HG02852 (cell line): ENCODE measurements around the gene MAS1.
A peak's percentile ranks its signal among the peaks of the same experiment; 100 is the strongest.
"Not testable (repeated sequence)": the region's sequence is repeated elsewhere in the genome, so short reads cannot be mapped to it uniquely, and the experiment has no call there.

Source experiments
- ATAC-seq: cut with Tn5 transposase; IDR thresholded peaks from one replicate; pipeline ENCODE4 v1.9.1; 2021; ENCODE audit warnings: mild to moderate bottlenecking, moderate library complexity; ENCODE audit not compliant: unreplicated experiment

The MAS1 gene

DNA sequence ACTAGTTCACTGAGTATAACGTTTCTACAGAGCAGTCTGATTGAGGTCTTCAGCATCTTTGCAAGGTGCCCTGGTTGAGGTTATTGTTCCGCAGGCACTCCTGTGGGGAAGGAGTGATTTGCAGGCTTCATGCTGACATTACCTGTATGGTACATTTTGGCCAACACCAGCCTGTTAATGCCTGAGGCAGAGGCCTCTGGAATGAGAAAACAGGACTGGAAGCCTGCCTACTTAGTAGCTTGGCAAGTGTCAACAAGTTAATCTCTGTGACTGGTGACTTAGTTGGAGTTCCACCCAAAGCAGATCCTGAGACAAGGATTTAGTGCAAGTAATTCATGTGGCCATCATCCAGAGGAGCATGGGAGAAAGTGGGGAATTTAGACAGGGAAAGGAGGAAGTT lies 24.6 kb downstream of the MAS1 start:
- no peak for ATAC-seq

DNA sequence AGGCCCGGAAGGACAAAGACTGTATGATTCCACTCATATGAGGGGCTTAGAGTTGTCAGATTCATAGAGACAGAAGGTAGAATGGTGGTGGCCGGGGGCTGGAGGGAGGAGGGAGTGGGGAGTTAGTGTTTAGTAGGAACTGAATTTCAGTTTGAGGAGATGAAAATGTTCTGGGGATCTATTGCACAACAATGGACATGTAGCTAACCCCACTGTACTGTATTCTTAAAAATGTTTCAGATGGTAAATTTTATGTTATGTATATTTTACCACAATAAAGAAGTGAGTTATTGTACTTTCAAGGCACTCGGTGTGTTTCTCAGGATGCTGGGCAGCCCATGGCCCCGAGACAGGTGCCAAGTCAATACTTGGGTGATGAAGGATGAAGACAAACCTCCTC lies 25.4 kb downstream of the MAS1 start:
- no peak for ATAC-seq

DNA sequence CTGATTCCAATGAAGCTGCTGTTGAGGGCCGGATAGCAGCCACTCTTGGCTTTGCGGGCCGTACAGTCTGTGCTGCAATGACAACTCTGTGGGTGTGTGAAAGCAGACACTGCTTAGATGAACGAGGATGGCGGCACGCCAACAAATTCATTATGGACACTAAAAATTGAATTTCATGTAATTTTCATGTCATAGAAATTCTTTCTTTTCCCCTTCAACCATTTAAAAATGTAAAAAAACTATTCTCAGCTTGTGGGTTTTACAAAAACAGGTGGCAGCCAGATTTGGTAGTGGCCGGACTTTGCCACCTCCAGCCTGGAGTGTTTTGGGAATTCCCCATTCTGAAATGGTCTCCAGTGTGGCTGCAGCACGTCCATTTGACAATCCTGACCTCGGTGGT lies 26.0 kb downstream of the MAS1 start:
- ATAC-seq = no peak

DNA sequence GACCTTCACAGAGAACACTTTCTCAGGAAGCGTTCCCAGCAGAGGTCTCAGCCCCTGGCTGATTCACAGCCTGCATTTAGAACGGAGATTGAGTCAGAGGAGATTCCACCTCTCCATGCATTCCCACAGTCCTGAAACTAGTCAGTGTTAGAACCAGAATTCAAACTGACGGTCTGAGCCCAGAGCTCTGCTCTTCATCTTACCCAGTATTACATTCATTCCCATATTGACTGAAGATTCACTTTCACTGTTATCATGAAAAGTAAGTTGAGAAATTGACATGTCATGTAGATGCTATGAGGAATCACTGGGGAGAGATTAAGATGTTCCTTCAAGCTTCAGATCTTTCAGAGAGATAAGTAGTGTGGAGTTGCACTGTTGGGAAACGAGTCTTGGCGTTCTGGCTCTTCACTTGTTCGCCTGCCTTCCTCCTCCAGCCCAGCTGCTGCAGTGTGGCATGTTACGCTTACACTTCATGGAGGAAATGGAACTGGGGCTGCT lies 28.3 kb downstream of the MAS1 start:
- ATAC-seq = no peak

DNA sequence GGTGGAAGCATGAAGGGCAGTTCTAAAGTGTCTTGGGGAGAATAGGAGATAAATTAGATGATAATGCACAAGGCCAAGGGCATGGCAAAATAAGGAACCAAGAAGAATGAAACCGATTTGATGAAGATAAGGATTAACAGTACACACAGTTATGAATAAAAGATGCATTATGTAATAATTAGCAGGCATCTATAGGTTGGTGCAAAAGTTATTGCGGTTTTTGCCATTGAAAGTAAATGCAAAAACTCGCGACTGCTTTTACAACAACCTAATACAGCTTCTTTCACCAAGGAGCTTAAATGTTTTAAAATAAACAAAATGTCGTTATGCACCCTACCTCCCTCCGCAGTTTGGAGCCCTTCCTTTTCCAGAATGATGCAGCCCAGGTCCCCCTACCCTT lies 29.0 kb downstream of the MAS1 start:
- ATAC-seq = no peak

DNA sequence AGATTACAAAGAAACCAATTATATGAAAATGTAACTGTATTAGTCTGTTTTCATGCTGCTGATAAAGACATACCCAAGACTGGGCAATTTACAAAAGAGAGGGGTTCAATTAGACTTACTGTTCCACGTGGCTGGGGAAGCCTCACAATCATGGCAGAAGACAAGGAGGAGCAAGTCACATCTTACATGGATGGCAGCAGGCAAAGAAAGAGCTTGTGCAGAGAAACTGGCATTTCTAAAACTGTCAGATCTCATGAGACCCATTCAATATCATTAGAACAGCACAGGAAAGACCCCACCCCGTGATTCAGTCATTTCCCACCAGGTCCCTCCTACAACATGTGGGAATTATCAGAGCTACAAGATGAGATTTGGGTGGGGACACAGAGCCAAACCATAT lies 33.4 kb downstream of the MAS1 start:
- not testable (repeated sequence) for ATAC-seq

DNA sequence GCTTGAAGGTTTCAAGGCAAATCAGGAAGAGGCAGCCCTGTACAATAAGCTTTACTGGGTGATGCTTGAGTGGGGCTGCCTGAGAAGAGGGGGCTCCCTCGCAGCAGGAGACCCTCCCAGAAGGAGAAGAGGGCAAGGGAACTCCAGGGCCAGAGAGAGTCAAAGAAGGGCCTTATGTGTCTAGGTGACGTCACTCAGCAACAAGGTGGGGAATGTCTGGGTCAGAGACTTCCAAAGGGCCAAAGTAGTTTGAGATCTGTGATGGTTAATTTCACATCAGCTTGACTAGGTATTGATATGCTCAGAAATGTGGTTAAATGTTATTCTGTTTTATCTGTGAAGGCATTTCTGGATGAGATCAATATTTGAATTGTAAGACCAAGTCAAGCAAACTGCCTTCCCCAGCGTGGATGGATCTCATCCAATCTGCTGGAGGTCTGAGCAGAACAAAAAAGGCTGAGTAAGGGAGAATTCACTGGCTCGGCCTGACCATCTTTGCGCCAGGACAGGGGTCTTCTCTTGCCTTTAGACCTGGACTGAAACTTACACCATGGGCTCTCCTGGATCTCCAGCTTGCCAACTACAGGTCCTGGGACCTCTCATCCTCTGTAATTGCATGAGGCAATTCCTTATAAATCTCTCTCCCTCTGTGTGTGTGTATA lies 35.9 kb downstream of the MAS1 start:
- no peak for ATAC-seq

DNA sequence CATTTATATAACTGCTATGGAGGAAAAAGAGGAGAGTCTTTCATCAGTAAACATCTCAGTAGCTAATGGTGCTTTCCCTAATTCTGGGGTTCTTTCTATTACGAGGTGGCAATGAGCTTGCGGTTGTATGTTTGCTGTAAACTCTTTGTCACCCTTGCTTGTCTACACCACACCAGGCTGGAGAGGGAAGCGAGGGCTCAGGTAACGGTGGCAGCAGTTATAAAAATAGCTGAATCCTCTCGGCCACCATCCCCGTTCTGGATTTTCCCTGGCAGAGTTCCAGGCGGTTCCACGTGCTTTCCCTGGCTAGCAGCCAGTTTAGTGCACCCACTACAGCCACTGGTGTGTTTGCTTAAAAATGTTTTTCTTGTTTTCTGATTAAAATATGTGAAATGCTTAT lies 39.0 kb downstream of the MAS1 start:
- no peak for ATAC-seq

DNA sequence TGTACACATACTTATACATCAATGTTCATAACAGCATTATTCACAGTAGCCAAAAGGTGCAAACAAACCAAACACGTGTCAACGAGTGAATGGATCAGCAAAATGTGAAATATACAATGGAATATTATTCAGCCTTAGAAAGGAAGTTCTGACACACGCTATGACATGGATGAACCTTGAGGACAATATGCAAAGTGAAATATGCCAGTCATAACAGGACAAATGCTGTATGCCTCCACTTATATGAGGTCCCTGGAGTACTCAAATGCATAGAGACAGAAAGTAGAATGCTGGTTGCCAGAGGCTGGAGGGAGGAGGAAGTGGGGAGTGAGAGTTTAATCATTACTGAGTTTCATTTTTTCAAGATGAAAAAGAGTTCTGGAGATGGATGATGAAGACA lies 40.3 kb downstream of the MAS1 start:
- ATAC-seq = peak; percentile 93

DNA sequence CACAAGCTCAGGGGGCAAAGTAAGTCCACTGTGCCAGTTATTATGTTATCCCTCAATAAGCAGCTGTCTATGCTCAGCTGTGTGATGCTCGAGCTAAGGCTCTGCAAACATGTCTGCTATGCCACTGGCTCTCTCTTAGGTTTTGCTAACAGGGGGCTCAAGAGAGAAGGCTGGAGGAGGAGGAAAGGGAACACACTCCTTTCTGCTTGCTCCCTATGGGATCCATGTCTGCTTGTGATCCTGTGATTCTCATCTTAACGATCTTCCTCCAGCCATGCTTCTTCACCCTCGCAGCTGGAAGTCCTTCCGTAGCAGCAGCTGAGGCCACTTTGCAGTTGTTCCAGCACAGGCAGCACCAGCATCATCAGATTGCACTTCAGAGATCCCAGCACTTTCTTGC lies 41.1 kb downstream of the MAS1 start:
- ATAC-seq = peak; percentile 2

DNA sequence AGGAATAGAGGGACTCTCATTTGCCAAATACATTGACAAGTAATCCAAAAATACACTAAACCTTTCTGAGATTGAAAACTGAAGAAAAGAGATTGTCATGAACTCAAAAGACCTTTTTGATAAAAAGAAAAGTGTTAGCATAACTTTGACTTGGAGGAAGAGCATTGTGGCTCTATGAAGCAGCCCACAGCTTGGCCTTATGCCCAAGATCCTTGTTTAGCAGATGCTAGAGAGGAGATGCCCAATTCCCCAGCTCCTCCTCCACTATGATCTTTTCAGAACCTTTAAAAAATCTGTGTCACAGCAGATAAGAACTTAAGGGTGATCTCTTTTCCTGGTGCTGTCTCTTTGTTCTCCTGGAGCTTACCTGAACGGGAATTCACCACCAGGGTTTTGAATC lies 42.3 kb downstream of the MAS1 start:
- no peak for ATAC-seq

DNA sequence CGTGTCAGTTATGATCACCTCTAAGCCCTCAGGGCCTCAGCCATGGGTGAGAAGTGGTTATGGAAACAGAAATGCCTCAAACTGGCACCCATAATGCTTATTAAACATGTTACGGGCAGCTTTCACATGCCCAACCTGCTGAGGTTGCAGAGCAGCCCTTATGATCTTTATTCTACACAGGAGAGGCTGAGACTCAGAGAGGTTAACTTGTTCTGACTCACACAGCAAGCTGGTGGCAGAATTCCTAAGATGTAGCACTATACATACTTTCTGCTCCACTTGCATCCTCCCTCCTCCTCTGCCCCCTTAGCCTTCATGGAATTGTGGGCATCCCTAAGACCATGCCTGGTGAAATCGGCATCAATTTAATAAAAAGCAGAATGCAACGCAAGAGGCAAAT lies 43.4 kb downstream of the MAS1 start:
- ATAC-seq = no peak

DNA sequence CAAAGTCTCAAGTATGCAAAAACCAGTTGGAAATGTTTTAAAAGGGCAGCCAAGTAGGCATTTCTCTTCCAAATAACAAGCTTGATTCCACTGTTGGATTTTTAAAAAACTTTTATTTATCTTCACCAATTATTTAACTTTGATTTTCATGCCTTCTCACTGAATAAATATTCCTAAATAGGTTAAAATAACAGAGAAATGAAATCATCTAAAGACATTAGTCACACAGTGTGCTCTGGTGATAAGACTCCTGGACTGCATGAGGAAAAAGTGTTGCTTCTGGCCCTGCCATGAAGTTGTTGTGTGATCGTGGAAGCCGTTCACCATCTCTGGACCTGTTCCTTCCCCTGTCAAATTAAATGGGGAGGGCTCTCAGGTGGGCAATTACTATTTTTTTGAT lies 44.3 kb downstream of the MAS1 start:
- ATAC-seq = no peak

DNA sequence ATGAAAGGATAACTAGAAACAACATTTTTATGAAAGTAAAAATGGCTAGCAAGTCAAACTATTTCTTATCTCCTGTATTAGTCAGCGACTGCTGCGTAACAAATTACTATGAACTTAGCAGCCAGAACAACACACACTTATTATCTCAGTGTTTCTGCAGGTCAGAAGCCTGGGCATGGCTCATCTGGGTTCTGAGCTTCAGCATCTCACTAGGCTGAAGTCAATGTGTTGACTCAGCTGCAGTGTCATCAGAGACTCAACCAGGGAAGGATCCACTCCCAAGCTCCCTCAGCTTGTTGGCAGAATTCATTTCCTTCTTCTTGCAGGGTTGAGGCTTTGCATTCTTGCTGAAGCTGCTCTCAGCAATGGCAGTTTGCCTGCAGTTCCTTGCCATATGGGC lies 44.8 kb downstream of the MAS1 start:
- ATAC-seq = no peak

DNA sequence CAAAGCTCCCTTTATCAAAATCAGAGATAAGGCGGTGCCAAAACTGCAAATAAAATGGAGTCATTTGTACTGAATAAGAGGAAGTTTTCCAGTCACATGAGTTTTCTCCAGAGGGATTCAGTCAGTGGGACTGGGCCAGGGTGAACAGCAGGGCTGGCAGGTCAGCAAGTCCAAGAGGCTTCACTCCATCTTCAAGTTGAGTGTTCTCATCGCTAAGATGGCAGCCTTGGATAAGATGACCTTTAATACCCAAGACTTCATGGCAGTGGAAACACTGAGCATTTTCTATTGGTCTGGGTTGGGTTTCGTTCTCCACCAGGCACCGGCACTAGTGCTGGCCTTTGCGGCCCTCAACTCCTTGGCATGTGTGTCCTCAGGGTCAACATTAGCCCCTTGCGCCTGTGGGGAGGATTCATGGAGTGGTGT lies 48.8 kb downstream of the MAS1 start:
- ATAC-seq = no peak
